IMR-90 (cell line): Measurements from ENCODE around the gene DDX24. TPM values are rescaled to one million over a fixed set of nuclear protein-coding genes. Genes with fewer than 3 reads are reported as not detected.

Experiments
- ATAC-seq: fragments of 200-7000 bp; cut with Tn5 transposase; 2 replicates; pipeline ENCODE4 v1.9.1; 2020; ENCODE audit warnings: low read depth, mild to moderate bottlenecking, moderate library complexity
- BruUV-seq: library from RNA; stranded (reverse); fragments of 400-500 nt; replicated peaks from 2 replicates; lab custom pipeline; 2021; lab: Mats Ljungman, UMichigan
- CTCF ChIA-PET: fragments of 300-600 bp; formaldehyde crosslinking; extraction: SDS; loops from one replicate; lab custom pipeline; 2021; ENCODE audit warnings: antibody characterized with exemption; lab: Yijun Ruan, JAX
- POLR2A ChIA-PET: fragments of 300-600 bp; sonication (Branson Sonifier 250); formaldehyde crosslinking; loops from one replicate; lab custom pipeline; 2022; ENCODE audit warnings: antibody characterized with exemption; ENCODE audit not compliant: unreplicated experiment; lab: Charles Lee
- DNase-seq: peaks from one replicate; pipeline ENCODE4 v3.0.0; 2013
- H2AFZ ChIP-seq: replicated peaks from 2 replicates; pipeline ENCODE3; 2013; ENCODE audit warnings: low read length, mild to moderate bottlenecking; ENCODE audit not compliant: poor library complexity
- H2AK5ac ChIP-seq: 2 replicates; pipeline ENCODE4 v1.6.1; 2013; ENCODE audit warnings: low read depth, low read length, inconsistent platforms
- H2AK9ac ChIP-seq: replicated peaks from 2 replicates; pipeline ENCODE3; 2013; ENCODE audit warnings: mild to moderate bottlenecking, low read depth, low read length, moderate library complexity; ENCODE audit not compliant: poor library complexity
- H2BK120ac ChIP-seq: 2 replicates; pipeline ENCODE4 v1.6.1; 2013; ENCODE audit warnings: low read depth, low read length, inconsistent platforms
- H2BK15ac ChIP-seq: 3 replicates; pipeline ENCODE4 v1.6.1; 2013; ENCODE audit warnings: low read depth, low read length, inconsistent platforms
- H2BK20ac ChIP-seq: 2 replicates; pipeline ENCODE4 v1.6.1; 2013; ENCODE audit warnings: low read depth, mild to moderate bottlenecking, inconsistent platforms, low read length, moderate library complexity
- H2BK5ac ChIP-seq: 2 replicates; pipeline ENCODE4 v1.6.1; 2013; ENCODE audit warnings: mild to moderate bottlenecking, low read depth, low read length, inconsistent platforms; ENCODE audit not compliant: poor library complexity, severe bottlenecking
- H3K14ac ChIP-seq: replicated peaks from 2 replicates; pipeline ENCODE4 v1.6.1; 2013; ENCODE audit warnings: low read depth, low read length, inconsistent platforms
- H3K18ac ChIP-seq: 2 replicates; pipeline ENCODE4 v1.6.1; 2013; ENCODE audit warnings: low read depth, low read length, control low read depth
- H3K23ac ChIP-seq: 2 replicates; pipeline ENCODE4 v1.6.1; 2013; ENCODE audit warnings: low read depth, low read length, inconsistent platforms
- H3K27ac ChIP-seq: 2 replicates; pipeline ENCODE4 v1.5.1; 2013; ENCODE audit warnings: mild to moderate bottlenecking, control low read depth, low read length; ENCODE audit not compliant: insufficient read depth
- H3K27me3 ChIP-seq: 2 replicates; pipeline ENCODE4 v1.6.1; 2013; ENCODE audit warnings: low read length; ENCODE audit not compliant: control insufficient read depth, insufficient read depth
- H3K36me3 ChIP-seq: 2 replicates; pipeline ENCODE4 v1.6.1; 2013; ENCODE audit warnings: low read length, mixed read lengths; ENCODE audit not compliant: control insufficient read depth, insufficient read depth
- H3K4ac ChIP-seq: 2 replicates; pipeline ENCODE4 v1.6.1; 2013; ENCODE audit warnings: low read depth, low read length, inconsistent platforms
- H3K4me1 ChIP-seq: 2 replicates; pipeline ENCODE4 v1.6.1; 2013; ENCODE audit warnings: low read length, mixed read lengths; ENCODE audit not compliant: control insufficient read depth, insufficient read depth
- H3K4me2 ChIP-seq: 2 replicates; pipeline ENCODE4 v1.6.1; 2013; ENCODE audit warnings: low read depth, mild to moderate bottlenecking, control low read depth, low read length, moderate library complexity
- H3K4me3 ChIP-seq: 2 replicates; pipeline ENCODE4 v1.5.1; 2013; ENCODE audit warnings: low read depth, mild to moderate bottlenecking, control low read depth, low read length, moderate library complexity; ENCODE audit not compliant: insufficient read depth
- H3K56ac ChIP-seq: 2 replicates; pipeline ENCODE4 v1.6.1; 2013; ENCODE audit warnings: low read length, inconsistent platforms; ENCODE audit not compliant: insufficient read depth; ENCODE audit errors: extremely low read depth
- H3K79me1 ChIP-seq, 2 experiments: 2 replicates each; pipeline ENCODE4 v1.6.1; 2013; ENCODE audit warnings: low read length in 2 of 2, inconsistent platforms in 1 of 2, low read depth in 1 of 2
- H3K9ac ChIP-seq: 2 replicates; pipeline ENCODE4 v1.6.1; 2013; ENCODE audit warnings: low read depth, low read length, control low read depth
- H3K9me1 ChIP-seq: 2 replicates; pipeline ENCODE4 v1.6.1; 2013; ENCODE audit warnings: low read length, inconsistent platforms; ENCODE audit not compliant: insufficient read depth
- H3K9me3 ChIP-seq: 2 replicates; pipeline ENCODE4 v1.6.1; 2013; ENCODE audit warnings: low read length; ENCODE audit not compliant: control insufficient read depth, insufficient read depth
- H4K20me1 ChIP-seq: 2 replicates; pipeline ENCODE4 v1.6.1; 2013; ENCODE audit warnings: low read length, inconsistent platforms; ENCODE audit not compliant: insufficient read depth
- H4K5ac ChIP-seq: 2 replicates; pipeline ENCODE4 v1.6.1; 2013; ENCODE audit warnings: mild to moderate bottlenecking, low read depth, low read length, control low read depth
- H4K8ac ChIP-seq, 2 experiments: 2 replicates each; pipeline ENCODE4 v1.6.1; 2013; ENCODE audit warnings: low read depth in 2 of 2, low read length in 2 of 2, control low read depth in 1 of 2, inconsistent platforms in 1 of 2
- H4K91ac ChIP-seq: 2 replicates; pipeline ENCODE4 v1.6.1; 2013; ENCODE audit warnings: low read depth, low read length, inconsistent platforms; ENCODE audit not compliant: insufficient read depth
- BHLHE40 ChIP-seq: fragments of 150-350 bp; IDR thresholded peaks from 2 replicates; pipeline ENCODE4 v1.6.1; 2016; ENCODE audit warnings: mild to moderate bottlenecking, low read depth, low read length
- CEBPB ChIP-seq: IDR thresholded peaks from 2 replicates; pipeline ENCODE4 v1.6.1; 2012; ENCODE audit warnings: low read depth, low read length, improper control_type of control experiment
- CHD1 ChIP-seq: IDR thresholded peaks from 2 replicates; pipeline ENCODE4 v1.6.1; 2012; ENCODE audit warnings: low read depth, low read length, improper control_type of control experiment
- FOS ChIP-seq: fragments of 150-350 bp; IDR thresholded peaks from 2 replicates; pipeline ENCODE4 v1.6.1; 2016; ENCODE audit warnings: low read depth, low read length
- MAFK ChIP-seq: IDR thresholded peaks from 2 replicates; pipeline ENCODE4 v1.6.1; 2012; ENCODE audit warnings: low read depth, low read length, improper control_type of control experiment
- MAZ ChIP-seq: IDR thresholded peaks from 2 replicates; pipeline ENCODE4 v1.6.1; 2012; ENCODE audit warnings: low read depth, mild to moderate bottlenecking, low read length, improper control_type of control experiment, moderate library complexity, borderline replicate concordance
- MXI1 ChIP-seq: IDR thresholded peaks from 2 replicates; pipeline ENCODE4 v1.6.1; 2012; ENCODE audit warnings: low read depth, mild to moderate bottlenecking, low read length, moderate library complexity, borderline replicate concordance
- NFE2L2 ChIP-seq: fragments of 150-350 bp; IDR thresholded peaks from 2 replicates; pipeline ENCODE4 v1.6.1; 2016; ENCODE audit warnings: low read depth, mild to moderate bottlenecking, low read length
- POLR2A ChIP-seq: IDR thresholded peaks from 2 replicates; pipeline ENCODE4 v1.6.1; 2012; ENCODE audit warnings: mild to moderate bottlenecking, low read depth, low read length
- RAD21 ChIP-seq: IDR thresholded peaks from 2 replicates; pipeline ENCODE4 v1.6.1; 2012; ENCODE audit warnings: low read length, improper control_type of control experiment
- RCOR1 ChIP-seq: IDR thresholded peaks from 2 replicates; pipeline ENCODE4 v1.6.1; 2012; ENCODE audit warnings: mild to moderate bottlenecking, low read length, improper control_type of control experiment; ENCODE audit not compliant: insufficient replicate concordance
- RFX5 ChIP-seq: IDR thresholded peaks from 2 replicates; pipeline ENCODE4 v1.8.0; 2012; ENCODE audit warnings: low read depth, mild to moderate bottlenecking, low read length, moderate library complexity
- SMC3 ChIP-seq: fragments of 150-350 bp; IDR thresholded peaks from 2 replicates; pipeline ENCODE4 v1.6.1; 2016; ENCODE audit warnings: low read depth, mild to moderate bottlenecking, antibody characterized with exemption, low read length, moderate library complexity
- WGBS, 2 experiments: methylation state at CpG; one replicate each; pipeline versions ENCODE4 v1.1.5 to v1.1.7; 2013; ENCODE audit warnings: missing lambda C conversion rate in 2 of 2; ENCODE audit not compliant: insufficient read length in 1 of 2; ENCODE audit errors: extremely low coverage in 2 of 2; 5-methylcytosine and 5-hydroxymethylcytosine counted together
- dilution Hi-C: fragments of 300-500 bp; cut with HindIII; formaldehyde crosslinking; loops from one replicate; pipeline ENCODE4 v1.14.3; 2018; ENCODE audit warnings: low sequenced_read_pairs; ENCODE audit not compliant: unreplicated experiment
- in situ Hi-C: fragments of 300-500 bp; cut with MboI; formaldehyde crosslinking; loops from 3 replicates; pipeline ENCODE4 v1.14.3; 2019; ENCODE audit warnings: low sequenced_read_pairs, inconsistent platforms, mixed read lengths
- intact Hi-C: fragments of 100-400 bp; cut with micrococcal nuclease; formaldehyde crosslinking; loops from 2 replicates; pipeline ENCODE4 v1.10.0; 2022
- polyA plus RNA-seq, 3 experiments: library from polyadenylated mRNA; depleted of rRNA; stranded (reverse); fragments of >200 nt; gene quantifications; 2 replicates each; pipeline ENCODE4 v1.2.3, GENCODE V29; 2012; ENCODE audit warnings: low replicate concordance in 1 of 3
- total RNA-seq: library from RNA; depleted of rRNA; stranded (reverse); fragments of >200 nt; gene quantifications from 2 replicates; pipeline ENCODE4 v1.2.3, GENCODE V29; 2012
- TF ChIP-seq, protein P1 (sequence below): fragments of 150-350 bp; IDR thresholded peaks from 2 replicates; pipeline ENCODE4 v1.6.1; 2016; ENCODE audit warnings: low read depth, mild to moderate bottlenecking, low read length, moderate library complexity, borderline replicate concordance
- TF ChIP-seq, protein P2 (sequence below): fragments of 150-350 bp; IDR thresholded peaks from 2 replicates; pipeline ENCODE4 v1.6.1; 2017; ENCODE audit warnings: mild to moderate bottlenecking, antibody characterized with exemption, low read length, low read depth
- TF ChIP-seq, protein P3 (sequence below): conservative IDR thresholded peaks from 2 replicates; pipeline ENCODE4 v1.5.1; 2012; ENCODE audit warnings: mild to moderate bottlenecking, low read depth, low read length, improper control_type of control experiment

The DDX24 gene
- total and polyA plus RNA-seq, 2 of the 4 experiments (the other 2 are of a cell fraction) = 134 to 155 TPM

DNA sequence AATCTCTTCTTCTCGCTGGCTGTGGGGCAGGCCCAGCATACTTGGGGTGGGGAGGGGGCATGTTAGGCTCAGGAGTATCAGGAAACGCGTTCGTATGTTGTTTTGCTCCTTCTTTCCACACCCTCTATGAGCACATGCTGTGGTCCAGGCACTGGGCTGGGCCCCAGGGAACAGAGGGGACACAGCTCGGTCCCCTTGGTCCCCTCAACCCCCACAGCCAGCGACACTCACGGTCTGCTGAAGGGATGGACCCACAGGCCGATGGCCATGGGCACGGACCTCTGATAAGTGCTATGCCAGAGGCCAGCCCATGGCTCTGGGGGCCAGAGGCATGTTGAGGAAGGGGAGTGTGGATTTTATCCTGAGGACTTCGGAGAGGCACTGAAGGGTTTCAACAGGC is 35.7 kb upstream of the DDX24 start:
- H3K36me3 ChIP-seq = no peaks in the 10 kb centered on the region
- H3K27me3 ChIP-seq = peaks cover 13% of the 10 kb centered on the region; the same call in 1 of the 2 replicates
- H3K18ac ChIP-seq = no peak overlapping the region
- no peak overlapping the region for H2BK20ac ChIP-seq
- H2BK15ac ChIP-seq = no peak overlapping the region
- peaks cover 8% of the 10 kb centered on the region for H3K4me1 ChIP-seq
- in situ Hi-C loops = no loop called here
- ATAC-seq (no peak), DNase-seq (no peak)
- POLR2A ChIA-PET = no interaction called here
- dilution Hi-C loops = no loop called here
- no peak overlapping the region for H3K4ac ChIP-seq
- intact Hi-C loops = no loop called here
- H2BK5ac ChIP-seq = no peak overlapping the region
- H4K91ac ChIP-seq = no peak overlapping the region
- 0 out of 2 replicates have a peak, but pooled peaks cover 2% of the 10 kb centered on the region for H4K20me1 ChIP-seq
- H3K23ac ChIP-seq = no peak overlapping the region
- H3K9ac ChIP-seq = no peak overlapping the region
- no peak overlapping the region for H3K14ac ChIP-seq
- no peak overlapping the region for H4K5ac ChIP-seq
- TF ChIP-seq RAD21 (no peak), MAZ (no peak), RFX5 (no peak), RCOR1 (no peak), BHLHE40 (no peak), POLR2A (no peak), FOS (no peak), MAFK (no peak), CHD1 (no peak), SMC3 (no peak), CEBPB (no peak), MXI1 (no peak), NFE2L2 (no peak)
- TF ChIP-seq, protein P1, sequence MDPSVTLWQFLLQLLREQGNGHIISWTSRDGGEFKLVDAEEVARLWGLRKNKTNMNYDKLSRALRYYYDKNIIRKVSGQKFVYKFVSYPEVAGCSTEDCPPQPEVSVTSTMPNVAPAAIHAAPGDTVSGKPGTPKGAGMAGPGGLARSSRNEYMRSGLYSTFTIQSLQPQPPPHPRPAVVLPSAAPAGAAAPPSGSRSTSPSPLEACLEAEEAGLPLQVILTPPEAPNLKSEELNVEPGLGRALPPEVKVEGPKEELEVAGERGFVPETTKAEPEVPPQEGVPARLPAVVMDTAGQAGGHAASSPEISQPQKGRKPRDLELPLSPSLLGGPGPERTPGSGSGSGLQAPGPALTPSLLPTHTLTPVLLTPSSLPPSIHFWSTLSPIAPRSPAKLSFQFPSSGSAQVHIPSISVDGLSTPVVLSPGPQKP = no peak
- TF ChIP-seq, protein P2, sequence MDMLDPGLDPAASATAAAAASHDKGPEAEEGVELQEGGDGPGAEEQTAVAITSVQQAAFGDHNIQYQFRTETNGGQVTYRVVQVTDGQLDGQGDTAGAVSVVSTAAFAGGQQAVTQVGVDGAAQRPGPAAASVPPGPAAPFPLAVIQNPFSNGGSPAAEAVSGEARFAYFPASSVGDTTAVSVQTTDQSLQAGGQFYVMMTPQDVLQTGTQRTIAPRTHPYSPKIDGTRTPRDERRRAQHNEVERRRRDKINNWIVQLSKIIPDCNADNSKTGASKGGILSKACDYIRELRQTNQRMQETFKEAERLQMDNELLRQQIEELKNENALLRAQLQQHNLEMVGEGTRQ = no peak
- TF ChIP-seq, protein P3, sequence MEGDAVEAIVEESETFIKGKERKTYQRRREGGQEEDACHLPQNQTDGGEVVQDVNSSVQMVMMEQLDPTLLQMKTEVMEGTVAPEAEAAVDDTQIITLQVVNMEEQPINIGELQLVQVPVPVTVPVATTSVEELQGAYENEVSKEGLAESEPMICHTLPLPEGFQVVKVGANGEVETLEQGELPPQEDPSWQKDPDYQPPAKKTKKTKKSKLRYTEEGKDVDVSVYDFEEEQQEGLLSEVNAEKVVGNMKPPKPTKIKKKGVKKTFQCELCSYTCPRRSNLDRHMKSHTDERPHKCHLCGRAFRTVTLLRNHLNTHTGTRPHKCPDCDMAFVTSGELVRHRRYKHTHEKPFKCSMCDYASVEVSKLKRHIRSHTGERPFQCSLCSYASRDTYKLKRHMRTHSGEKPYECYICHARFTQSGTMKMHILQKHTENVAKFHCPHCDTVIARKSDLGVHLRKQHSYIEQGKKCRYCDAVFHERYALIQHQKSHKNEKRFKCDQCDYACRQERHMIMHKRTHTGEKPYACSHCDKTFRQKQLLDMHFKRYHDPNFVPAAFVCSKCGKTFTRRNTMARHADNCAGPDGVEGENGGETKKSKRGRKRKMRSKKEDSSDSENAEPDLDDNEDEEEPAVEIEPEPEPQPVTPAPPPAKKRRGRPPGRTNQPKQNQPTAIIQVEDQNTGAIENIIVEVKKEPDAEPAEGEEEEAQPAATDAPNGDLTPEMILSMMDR = no peak
- H3K27ac ChIP-seq = no peak overlapping the region
- H4K8ac ChIP-seq = no peak overlapping the region
- CTCF ChIA-PET = no interaction called here
- H3K9me1 ChIP-seq = peaks cover 6% of the 10 kb centered on the region; the same call in 1 of the 2 replicates
- BruUV-seq = no TSS peak
- no peaks in the 10 kb centered on the region for H3K79me1 ChIP-seq
- 80% methylated on average over 1 of the region's 10 CpGs; no CpG with 5 or more reads in 1 of the 2 experiments for WGBS, 2 experiments
- no peak overlapping the region for H3K4me3 ChIP-seq
- no peak overlapping the region for H2BK120ac ChIP-seq
- no peak overlapping the region for H3K4me2 ChIP-seq
- H2AK9ac ChIP-seq = no peak overlapping the region
- H2AFZ ChIP-seq = no peak overlapping the region
- no peak overlapping the region for H2AK5ac ChIP-seq
- no peak overlapping the region for H3K56ac ChIP-seq
- H3K9me3 ChIP-seq = peaks cover 3% of the 10 kb centered on the region
